Transverse colon (tissue), 4 donors: ENCODE data around the gene H2AZ1. TPM values are rescaled to one million over a fixed set of nuclear protein-coding genes. Genes with fewer than 3 reads are reported as not detected.

ENCODE experiments used
- DNase-seq: peaks from one replicate; pipeline ENCODE4 v3.0.0-alpha.2; 2019
- H3K27ac ChIP-seq, 4 donors: fragments of 200-600 bp; sonication (generic); 2 replicates each; pipeline ENCODE4 v1.5.1; 2016 to 2018; ENCODE audit warnings: inconsistent platforms in 4 of 4
- H3K27me3 ChIP-seq: fragments of 200-600 bp; sonication (generic); 2 replicates; pipeline ENCODE4 v1.5.1; 2017; ENCODE audit warnings: inconsistent platforms
- H3K36me3 ChIP-seq, 4 donors: fragments of 200-600 bp; sonication (generic); 2 replicates each; pipeline ENCODE4 v1.5.1; 2017 to 2019; ENCODE audit warnings: inconsistent platforms in 4 of 4
- H3K4me1 ChIP-seq, 4 donors: fragments of 200-600 bp; sonication (generic); 2 replicates each; pipeline ENCODE4 v1.5.1; 2017 to 2020; ENCODE audit warnings: inconsistent platforms in 4 of 4
- H3K4me3 ChIP-seq, 4 donors: fragments of 200-600 bp; sonication (generic); 1 replicate in 1 of 4; 2 replicates in 3 of 4; pipeline versions ENCODE4 v1.5.1 to v1.6.1; 2017 to 2019; ENCODE audit warnings: inconsistent platforms in 4 of 4
- H3K9me3 ChIP-seq, 2 donors: fragments of 200-600 bp; sonication (generic); 2 replicates each; pipeline ENCODE4 v1.5.1; 2017 to 2019; ENCODE audit warnings: inconsistent platforms in 2 of 2
- EP300 ChIP-seq: sonication (generic); formaldehyde crosslinking; IDR thresholded peaks from one replicate; pipeline ENCODE4 v1.6.1; 2017; ENCODE audit warnings: antibody characterized with exemption, low read depth
- POLR2A ChIP-seq: fragments of 450-650 bp; IDR thresholded peaks from one replicate; pipeline ENCODE4 v1.6.1; 2016; ENCODE audit warnings: antibody characterized with exemption, mild to moderate bottlenecking, moderate library complexity
- POLR2AphosphoS5 ChIP-seq, 3 donors: sonication (generic); formaldehyde crosslinking; IDR thresholded peaks; one replicate each; pipeline ENCODE4 v1.6.1; 2016; ENCODE audit warnings: antibody characterized with exemption in 3 of 3
- WGBS, 2 donors: methylation state at CpG; one replicate each; pipeline ENCODE4 v1.1.5; 2018; ENCODE audit warnings: low coverage in 1 of 2; 5-methylcytosine and 5-hydroxymethylcytosine counted together
- in situ Hi-C, 4 donors: fragments of 200-750 bp; cut with MboI; loops; one replicate each; pipeline versions ENCODE4 v1.15.0 to v1.15.1; 2017; ENCODE audit warnings: low sequenced_read_pairs in 3 of 4, low pct_ligation_motif_present in 1 of 4, low pct_unique_long_range_greater_than_20kb in 1 of 4
- intact Hi-C: fragments of 100-400 bp; cut with DNase I; formaldehyde crosslinking; loops from one replicate; pipeline ENCODE4 v1.15.1; 2023; ENCODE audit warnings: low total_unique reads
- total RNA-seq, 4 donors: library from RNA; depleted of rRNA; stranded (reverse); fragments of >200 nt; gene quantifications; one replicate each; pipeline ENCODE4 v1.1.0, GENCODE V29; 2016
- TF ChIP-seq, protein P1 (sequence below), 5 experiments: fragments of 200-600 bp in 3 of 5; fragments of 450-650 bp in 2 of 5; sonication (generic) in 3 of 5; IDR thresholded peaks; 1 replicate in 2 of 5; 2 replicates in 3 of 5; pipeline ENCODE4 v1.5.1; 2016 to 2017; ENCODE audit warnings: antibody characterized with exemption in 5 of 5, inconsistent platforms in 3 of 5, mild to moderate bottlenecking in 2 of 5, moderate library complexity in 1 of 5

H2AZ1 gene
- total RNA-seq, 4 donors from 2014 or later = 28.8 to 139 (median 81.5) TPM

DNA sequence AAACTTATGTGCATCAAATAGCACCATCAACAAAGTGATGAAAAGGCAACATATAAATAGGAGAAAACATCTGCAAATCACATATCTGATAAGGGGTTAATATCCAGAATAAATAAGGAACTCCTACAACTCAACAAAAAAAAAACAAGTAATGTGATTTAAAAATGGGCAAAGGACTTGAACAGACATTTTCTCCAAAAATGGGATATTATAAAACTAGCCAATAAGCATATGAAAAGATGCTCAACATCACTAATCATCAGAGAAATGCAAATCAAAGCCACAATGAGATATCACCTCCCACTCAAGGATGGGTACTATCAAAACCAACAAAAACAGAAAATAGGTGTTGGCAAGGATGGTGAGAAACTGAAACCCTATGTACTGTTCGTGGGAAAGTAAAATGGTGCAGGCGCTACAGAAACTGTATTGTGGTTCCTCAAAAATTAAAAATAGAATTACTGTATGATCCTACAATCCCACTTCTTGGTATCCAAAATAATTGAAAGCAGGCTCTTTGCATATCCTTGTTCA is 6.1 kb downstream of the H2AZ1 start:
- in situ Hi-C loops (loop anchor here in 3 of 4 donors (10.0 kb wide), 3 partner anchors 49 to 379 kb away; partner anchors contain the start of genes TRMT10A (in 2 of the 3), DAPP1 (in 1 of the 3) and LAMTOR3 (in 1 of the 3)), intact Hi-C loops (no loop called here)
- Histone ChIP-seq H3K36me3 (no peaks in the 10 kb centered on the region), H3K9me3 (no peaks in the 10 kb centered on the region), H3K27ac (no peak overlapping the region), H3K4me3 (no peak overlapping the region), H3K4me1 (peaks cover 17 to 49% (median 37%) of the 10 kb centered on the region in 4 donors), H3K27me3 (no peaks in the 10 kb centered on the region)
- 83 to 84% methylated on average over 2 of the region's 2 CpGs for WGBS, 2 donors
- TF ChIP-seq EP300 (no peak), POLR2AphosphoS5 (IDR thresholded peaks at IDR 0.05) (no peak), POLR2A (no peak)
- TF ChIP-seq, protein P1, sequence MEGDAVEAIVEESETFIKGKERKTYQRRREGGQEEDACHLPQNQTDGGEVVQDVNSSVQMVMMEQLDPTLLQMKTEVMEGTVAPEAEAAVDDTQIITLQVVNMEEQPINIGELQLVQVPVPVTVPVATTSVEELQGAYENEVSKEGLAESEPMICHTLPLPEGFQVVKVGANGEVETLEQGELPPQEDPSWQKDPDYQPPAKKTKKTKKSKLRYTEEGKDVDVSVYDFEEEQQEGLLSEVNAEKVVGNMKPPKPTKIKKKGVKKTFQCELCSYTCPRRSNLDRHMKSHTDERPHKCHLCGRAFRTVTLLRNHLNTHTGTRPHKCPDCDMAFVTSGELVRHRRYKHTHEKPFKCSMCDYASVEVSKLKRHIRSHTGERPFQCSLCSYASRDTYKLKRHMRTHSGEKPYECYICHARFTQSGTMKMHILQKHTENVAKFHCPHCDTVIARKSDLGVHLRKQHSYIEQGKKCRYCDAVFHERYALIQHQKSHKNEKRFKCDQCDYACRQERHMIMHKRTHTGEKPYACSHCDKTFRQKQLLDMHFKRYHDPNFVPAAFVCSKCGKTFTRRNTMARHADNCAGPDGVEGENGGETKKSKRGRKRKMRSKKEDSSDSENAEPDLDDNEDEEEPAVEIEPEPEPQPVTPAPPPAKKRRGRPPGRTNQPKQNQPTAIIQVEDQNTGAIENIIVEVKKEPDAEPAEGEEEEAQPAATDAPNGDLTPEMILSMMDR (IDR thresholded peaks at IDR 0.05) = no peak
- no peak for DNase-seq

DNA sequence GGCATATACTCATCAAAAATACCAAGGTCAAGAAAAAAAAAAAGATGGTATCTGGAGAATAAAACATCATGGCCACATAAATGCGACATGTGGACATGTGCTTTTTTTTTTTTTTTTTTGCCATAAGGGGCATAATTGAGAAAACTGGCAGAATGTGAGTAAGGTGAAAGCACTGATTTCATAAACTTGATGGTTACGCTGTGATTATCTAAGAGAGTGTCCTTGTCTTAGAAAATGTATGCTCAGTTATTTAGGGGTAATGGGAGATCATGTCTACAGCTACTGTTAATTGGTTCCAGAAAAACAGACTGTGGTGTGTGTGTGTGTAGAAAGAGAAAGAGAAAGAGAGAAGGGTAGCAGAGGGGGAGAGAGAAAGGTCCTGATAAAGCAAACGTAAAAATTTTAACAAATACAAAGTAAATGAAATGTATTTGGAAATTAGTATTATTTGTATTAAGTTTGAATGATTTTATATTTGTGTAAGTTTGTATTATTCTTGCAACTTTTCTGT is 11.8 kb downstream of the H2AZ1 start:
- H3K4me3 ChIP-seq = no peak overlapping the region
- H3K4me1 ChIP-seq = peaks cover 0 to 4% (median 0%) of the 10 kb centered on the region in 4 donors
- intact Hi-C loops = no loop called here
- no peak overlapping the region for H3K27ac ChIP-seq
- WGBS, 2 donors = 91 to 100% methylated on average over 3 of the region's 3 CpGs
- H3K36me3 ChIP-seq = peaks cover 0 to 8% (median 0%) of the 10 kb centered on the region in 4 donors
- DNase-seq = no peak
- no peak for TF ChIP-seq POLR2AphosphoS5 (IDR thresholded peaks at IDR 0.05)
- TF ChIP-seq, protein P1 (IDR thresholded peaks at IDR 0.05) = no peak
- no peaks in the 10 kb centered on the region for H3K27me3 ChIP-seq
- in situ Hi-C loops = no loop called here
- peaks cover 17 to 19% of the 10 kb centered on the region in 2 donors for H3K9me3 ChIP-seq

DNA sequence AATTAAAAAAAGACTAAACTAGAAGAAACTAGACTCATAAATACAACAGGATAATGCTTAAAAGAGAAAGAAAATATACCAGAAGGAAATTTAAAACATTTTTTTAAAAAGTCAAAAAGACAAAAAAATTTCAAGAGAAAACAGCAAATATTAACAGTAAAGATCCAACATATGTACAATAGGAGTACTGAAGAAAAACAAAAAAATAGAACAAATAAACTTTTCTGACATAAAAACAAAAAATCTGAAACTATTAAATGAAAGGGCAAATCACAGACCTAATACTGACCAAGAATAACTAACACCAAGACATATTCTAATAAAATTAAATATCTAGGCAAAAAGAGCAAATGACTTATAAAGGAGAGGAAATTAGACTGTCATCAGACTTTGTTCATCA is 15.2 kb downstream of the H2AZ1 start:
- intact Hi-C loops (no loop called here), in situ Hi-C loops (no loop called here)

GRCh38 chr4:99927566-99927965 is 22.5 kb downstream of the H2AZ1 start:
- in situ Hi-C loops = no loop called here
- intact Hi-C loops = no loop called here
- peaks cover 0 to 24% (median 0%) of the 10 kb centered on the region in 4 donors for H3K36me3 ChIP-seq

More for the DNA sequence above, 15.2 kb downstream of the H2AZ1 start:
- no peak for DNase-seq
- Histone ChIP-seq H3K27me3 (no peaks in the 10 kb centered on the region), H3K9me3 (peaks cover 17 to 19% of the 10 kb centered on the region in 2 donors), H3K4me1 (no peaks in the 10 kb centered on the region), H3K27ac (no peak overlapping the region), H3K36me3 (peaks cover 0 to 12% (median 0%) of the 10 kb centered on the region in 4 donors), H3K4me3 (no peak overlapping the region)
- TF ChIP-seq, protein P1 (IDR thresholded peaks at IDR 0.05) = no peak
- TF ChIP-seq POLR2AphosphoS5 (IDR thresholded peaks at IDR 0.05) = no peak
- no peak for TF ChIP-seq POLR2A
- TF ChIP-seq EP300 = no peak

More at GRCh38 chr4:99927566-99927965, 22.5 kb downstream of the H2AZ1 start:
- DNase-seq = no peak
- no peak overlapping the region for H3K27ac ChIP-seq
- no peaks in the 10 kb centered on the region for H3K4me1 ChIP-seq
- 64 to 92% methylated on average over 2 of the region's 2 CpGs for WGBS, 2 donors
- H3K4me3 ChIP-seq = no peak overlapping the region
- TF ChIP-seq EP300 (no peak), POLR2A (no peak), POLR2AphosphoS5 (IDR thresholded peaks at IDR 0.05) (no peak)
- TF ChIP-seq, protein P1 (IDR thresholded peaks at IDR 0.05) = no peak
- no peaks in the 10 kb centered on the region for H3K9me3 ChIP-seq
- H3K27me3 ChIP-seq = no peaks in the 10 kb centered on the region
